Prostate gland (tissue), 2 donors: ENCODE results near the gene FOXD1.

Experiments
- POLR2A ChIP-seq: fragments of 450-650 bp; IDR thresholded peaks from one replicate; pipeline ENCODE4 v1.6.1; 2016; ENCODE audit warnings: antibody characterized with exemption, mild to moderate bottlenecking
- TF ChIP-seq, protein P1 (sequence below), 4 experiments: fragments of 200-600 bp in 2 of 4; fragments of 450-650 bp in 2 of 4; sonication (generic) in 2 of 4; IDR thresholded peaks; 1 replicate in 3 of 4; 2 replicates in 1 of 4; pipeline ENCODE4 v1.5.1; 2016 to 2019; ENCODE audit warnings: antibody characterized with exemption in 4 of 4, mild to moderate bottlenecking in 2 of 4, moderate library complexity in 2 of 4

DNA sequence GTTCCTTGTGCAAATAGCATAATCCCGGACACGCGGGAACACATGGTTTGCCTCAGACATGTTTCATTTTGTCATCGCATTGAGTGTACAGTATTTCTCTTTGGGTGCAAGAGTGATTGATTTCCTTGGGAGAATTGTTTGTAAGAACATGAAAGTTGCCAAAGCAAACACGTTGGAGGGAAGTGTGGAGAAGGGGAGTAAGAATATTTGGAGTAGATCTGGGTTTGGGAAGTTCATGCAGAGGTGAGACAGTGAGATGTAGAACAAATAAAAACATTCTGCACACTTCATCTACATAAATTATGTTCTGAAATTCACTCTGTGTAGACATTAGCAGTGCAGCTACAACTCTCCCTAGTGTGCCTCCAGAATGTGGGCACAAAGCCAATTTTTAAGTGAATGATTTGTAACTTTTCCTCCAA lies 24.0 kb downstream of the FOXD1 start:
- TF ChIP-seq, protein P1, sequence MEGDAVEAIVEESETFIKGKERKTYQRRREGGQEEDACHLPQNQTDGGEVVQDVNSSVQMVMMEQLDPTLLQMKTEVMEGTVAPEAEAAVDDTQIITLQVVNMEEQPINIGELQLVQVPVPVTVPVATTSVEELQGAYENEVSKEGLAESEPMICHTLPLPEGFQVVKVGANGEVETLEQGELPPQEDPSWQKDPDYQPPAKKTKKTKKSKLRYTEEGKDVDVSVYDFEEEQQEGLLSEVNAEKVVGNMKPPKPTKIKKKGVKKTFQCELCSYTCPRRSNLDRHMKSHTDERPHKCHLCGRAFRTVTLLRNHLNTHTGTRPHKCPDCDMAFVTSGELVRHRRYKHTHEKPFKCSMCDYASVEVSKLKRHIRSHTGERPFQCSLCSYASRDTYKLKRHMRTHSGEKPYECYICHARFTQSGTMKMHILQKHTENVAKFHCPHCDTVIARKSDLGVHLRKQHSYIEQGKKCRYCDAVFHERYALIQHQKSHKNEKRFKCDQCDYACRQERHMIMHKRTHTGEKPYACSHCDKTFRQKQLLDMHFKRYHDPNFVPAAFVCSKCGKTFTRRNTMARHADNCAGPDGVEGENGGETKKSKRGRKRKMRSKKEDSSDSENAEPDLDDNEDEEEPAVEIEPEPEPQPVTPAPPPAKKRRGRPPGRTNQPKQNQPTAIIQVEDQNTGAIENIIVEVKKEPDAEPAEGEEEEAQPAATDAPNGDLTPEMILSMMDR (IDR thresholded peaks at IDR 0.05): no peak
- no peak for TF ChIP-seq POLR2A
